ENCODE results near the gene KCTD5. TPM values are rescaled to one million over a fixed set of nuclear protein-coding genes. Genes with fewer than 3 reads are reported as not detected.

KCTD5 gene
- total and polyA plus RNA-seq, 2 of the 8 experiments (the other 6 are each of a cell fraction or from before 2014, with no cell fraction given) = 26.6 to 31.8 TPM

DNA sequence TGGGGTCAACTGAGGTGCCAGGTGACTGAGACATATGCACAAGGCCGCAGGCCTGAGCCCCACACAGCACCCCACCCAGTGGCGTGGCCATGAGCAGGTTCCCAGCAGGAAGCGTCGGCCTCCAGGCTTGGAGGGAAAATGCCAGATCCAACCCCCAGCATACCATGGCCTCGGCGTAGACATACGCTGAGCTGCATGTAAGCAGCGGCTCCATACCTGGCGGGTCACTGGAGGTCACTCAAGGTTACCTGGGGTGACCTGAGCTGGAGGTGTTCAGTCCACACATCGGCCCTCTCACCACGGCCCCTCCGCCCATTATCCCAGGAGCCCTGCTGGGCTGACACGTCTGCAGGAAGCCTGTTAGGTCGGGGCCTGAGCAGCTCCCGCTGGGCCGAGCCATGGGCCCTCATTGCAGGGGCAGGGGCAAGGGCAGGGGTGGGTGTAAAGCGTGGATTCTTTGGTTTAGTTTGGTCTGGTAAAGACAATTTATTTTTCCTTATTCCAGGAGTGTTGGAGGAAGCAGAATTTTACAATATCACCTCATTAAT, 15.2 kb downstream of the KCTD5 start:
- H3K18ac ChIP-seq (ENCODE audit: extremely low read depth, low read length) = no peak overlapping the region
- H4K20me1 ChIP-seq (replicated peaks in 1 of 2; ENCODE audit: control insufficient read depth in 1 of 2, insufficient read depth in 2 of 2, low read length in 2 of 2) = peaks cover 0 to 20% of the 10 kb centered on the region in 2 experiments
- no peak overlapping the region for H2BK120ac ChIP-seq (replicated peaks; ENCODE audit: low read depth, low read length)
- H2AFZ ChIP-seq (ENCODE audit: low read length) = no peak overlapping the region
- no peak for DNase-seq (ENCODE audit: low read depth in 1 of 2, low spot score in 2 of 2)
- H3K4ac ChIP-seq (replicated peaks; ENCODE audit: insufficient read length, low read depth, low read length) = no peak overlapping the region
- FAIRE-seq = no peak
- CTCF ChIA-PET (ENCODE audit: partially characterized antibody) = interaction anchor here (1.0 kb wide), 1 partner anchor 21 kb away, joined by 3 read pairs; no protein-coding TSS in a partner anchor
- peaks cover 0 to 5% of the 10 kb centered on the region in 2 experiments; a peak in 1 of 4 replicates for H3K79me2 ChIP-seq (ENCODE audit: control insufficient read depth in 1 of 2, insufficient read depth in 2 of 2, low read length in 2 of 2)
- POLR2A ChIA-PET (ENCODE audit: partially characterized antibody) = interaction anchor here (0.6 kb wide), 1 partner anchor 240 kb away, joined by 3 read pairs; no protein-coding TSS in a partner anchor
- peaks cover 0 to 6% (median 5%) of the 10 kb centered on the region in 4 experiments; a peak in 4 of 7 replicates for H3K4me1 ChIP-seq (replicated peaks in 1 of 4; ENCODE audit: control insufficient read depth in 3 of 4, insufficient read depth in 4 of 4, low read length in 3 of 4)
- no peak overlapping the region for H2BK5ac ChIP-seq (ENCODE audit: low read depth, low read length)
- no peak overlapping the region for H3K56ac ChIP-seq (replicated peaks; ENCODE audit: insufficient read length, low read depth, low read length)
- H3K9me3 ChIP-seq (ENCODE audit: insufficient read depth in 2 of 2, low read depth in 1 of 2, low read length in 1 of 2) = no peaks in the 10 kb centered on the region
- no peak overlapping the region for H3K23ac ChIP-seq (ENCODE audit: insufficient read length)
- no peaks in the 10 kb centered on the region for H3K23me2 ChIP-seq (ENCODE audit: low read depth, low read length)
- H2AK5ac ChIP-seq (ENCODE audit: low read depth, low read length) = no peak overlapping the region
- H3K14ac ChIP-seq (ENCODE audit: insufficient read length) = no peak overlapping the region
- no peak overlapping the region for H3K4me3 ChIP-seq (ENCODE audit: extremely low read depth in 1 of 4, insufficient read depth in 2 of 4, low read depth in 3 of 4, low read length in 4 of 4)
- H3K27me3 ChIP-seq (replicated peaks in 1 of 4; ENCODE audit: control insufficient read depth in 3 of 4, extremely low read depth in 1 of 4, insufficient read depth in 3 of 4, low read length in 3 of 4) = no peaks in the 10 kb centered on the region
- H3K4me2 ChIP-seq (ENCODE audit: insufficient read depth in 1 of 2, low read depth in 2 of 2, low read length in 2 of 2) = no peak overlapping the region
- H2BK15ac ChIP-seq (ENCODE audit: low read length) = no peak overlapping the region
- no peak overlapping the region for H3K9ac ChIP-seq (replicated peaks in 1 of 4; ENCODE audit: extremely low read depth in 1 of 4, low read depth in 3 of 4, low read length in 3 of 4)
- H3K27ac ChIP-seq (ENCODE audit: low read depth, low read length) = no peak overlapping the region
- H4K8ac ChIP-seq (ENCODE audit: extremely low read depth, insufficient read depth, low read length) = no peak overlapping the region
- 94% methylated on average over 17 of the region's 17 CpGs; no CpG with 5 or more reads in 1 of the 2 experiments for WGBS, 2 experiments (ENCODE audit: extremely low coverage in 1 of 2, insufficient coverage in 1 of 2, insufficient read length in 1 of 2, insufficient replicate concordance in 2 of 2, low coverage in 1 of 2, low lambda C conversion rate in 2 of 2, missing lambda C conversion rate in 1 of 2)
- H2BK12ac ChIP-seq (ENCODE audit: low read depth, low read length) = no peak overlapping the region
- no peak overlapping the region for H4K91ac ChIP-seq (replicated peaks; ENCODE audit: insufficient read length, low read length)
- peaks cover 6% of the 10 kb centered on the region for H3K79me1 ChIP-seq (ENCODE audit: low read depth, low read length)
- no peak overlapping the region for H4K5ac ChIP-seq (ENCODE audit: insufficient read length, low read depth, low read length)
- H2BK20ac ChIP-seq (ENCODE audit: low read length) = no peak overlapping the region
- peaks cover 0 to 22% (median 6%) of the 10 kb centered on the region in 4 experiments; a peak in 4 of 8 replicates for H3K36me3 ChIP-seq (ENCODE audit: control insufficient read depth in 2 of 4, insufficient read depth in 4 of 4, low read length in 3 of 4)
- TF ChIP-seq SIN3A (conservative IDR thresholded peaks at IDR 0.05 in 1 of 2, IDR thresholded peaks at IDR 0.05 in 1 of 2; ENCODE audit: low read depth in 1 of 2, low read length in 2 of 2) (no peak), ZNF274 (IDR thresholded peaks at IDR 0.05; ENCODE audit: borderline replicate concordance, extremely low read depth, low read length) (no peak), SP4 (IDR thresholded peaks at IDR 0.05; ENCODE audit: low read length) (no peak), EP300 (IDR thresholded peaks at IDR 0.05; ENCODE audit: borderline replicate concordance in 1 of 2, low read depth in 2 of 2, low read length in 2 of 2) (no peak), TAF1 (IDR thresholded peaks at IDR 0.05; ENCODE audit: low read depth, low read length) (no peak), BCL11A (IDR thresholded peaks at IDR 0.05; ENCODE audit: low read depth in 2 of 2, low read length in 2 of 2) (no peak), FOSL1 (IDR thresholded peaks at IDR 0.05; ENCODE audit: insufficient read depth, low read depth, low read length) (no peak), SAP30 (IDR thresholded peaks at IDR 0.05; ENCODE audit: insufficient read depth, insufficient replicate concordance, low read length) (no peak), YY1 (IDR thresholded peaks at IDR 0.05; ENCODE audit: low read depth, low read length) (no peak)
- TF ChIP-seq, protein P1, sequence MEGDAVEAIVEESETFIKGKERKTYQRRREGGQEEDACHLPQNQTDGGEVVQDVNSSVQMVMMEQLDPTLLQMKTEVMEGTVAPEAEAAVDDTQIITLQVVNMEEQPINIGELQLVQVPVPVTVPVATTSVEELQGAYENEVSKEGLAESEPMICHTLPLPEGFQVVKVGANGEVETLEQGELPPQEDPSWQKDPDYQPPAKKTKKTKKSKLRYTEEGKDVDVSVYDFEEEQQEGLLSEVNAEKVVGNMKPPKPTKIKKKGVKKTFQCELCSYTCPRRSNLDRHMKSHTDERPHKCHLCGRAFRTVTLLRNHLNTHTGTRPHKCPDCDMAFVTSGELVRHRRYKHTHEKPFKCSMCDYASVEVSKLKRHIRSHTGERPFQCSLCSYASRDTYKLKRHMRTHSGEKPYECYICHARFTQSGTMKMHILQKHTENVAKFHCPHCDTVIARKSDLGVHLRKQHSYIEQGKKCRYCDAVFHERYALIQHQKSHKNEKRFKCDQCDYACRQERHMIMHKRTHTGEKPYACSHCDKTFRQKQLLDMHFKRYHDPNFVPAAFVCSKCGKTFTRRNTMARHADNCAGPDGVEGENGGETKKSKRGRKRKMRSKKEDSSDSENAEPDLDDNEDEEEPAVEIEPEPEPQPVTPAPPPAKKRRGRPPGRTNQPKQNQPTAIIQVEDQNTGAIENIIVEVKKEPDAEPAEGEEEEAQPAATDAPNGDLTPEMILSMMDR (IDR thresholded peaks at IDR 0.05; ENCODE audit: control extremely low read depth in 1 of 3, insufficient read depth in 1 of 3, low read depth in 1 of 3, low read length in 3 of 3) = no peak
